SKM-1 treated with dmso at 0.1 percent for 144 hours (cell line): ENCODE measurements around the gene ACTR1B.
"Not testable (repeated sequence)": the region's sequence is repeated elsewhere in the genome, so short reads cannot be mapped to it uniquely, and the experiment has no call there.

Source experiments
- DNase-seq: peaks from one replicate; lab custom pipeline; 2025; ENCODE audit not compliant: unreplicated experiment; lab: John Stamatoyannopoulos, UW

The ACTR1B gene

GRCh38 chr2:97618939-97619827 lies 44.7 kb downstream of the ACTR1B start:
- not testable (repeated sequence) for DNase-seq

- DNase-seq: no peak
Observed at GRCh38 chr2:97617911-97618310, 45.9 kb downstream of the ACTR1B start.

DNA sequence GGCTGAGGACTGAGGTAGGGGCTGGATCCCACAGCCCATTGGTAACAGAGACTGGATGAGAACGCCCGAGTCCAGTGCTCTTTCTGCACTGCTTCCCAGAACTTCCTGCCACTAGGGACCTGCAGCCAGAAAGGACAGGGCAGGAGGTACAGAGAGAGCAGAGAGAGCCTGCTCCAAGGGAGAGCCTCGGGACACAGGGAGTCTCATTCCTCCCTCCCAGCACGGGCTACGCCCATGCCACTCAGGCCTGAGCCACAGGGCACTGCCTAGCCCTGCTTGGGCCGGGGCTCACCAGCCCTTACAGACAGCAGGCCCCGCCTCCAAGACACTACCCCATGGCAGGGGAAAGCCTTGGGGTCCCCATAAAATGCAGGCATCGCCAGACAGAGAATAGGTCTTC lies 48.1 kb downstream of the ACTR1B start:
- DNase-seq: not testable (repeated sequence)

GRCh38 chr2:97611895-97612294 lies 51.9 kb downstream of the ACTR1B start:
- DNase-seq: not testable (repeated sequence)

- DNase-seq: not testable (repeated sequence)
Observed at GRCh38 chr2:97608745-97609144, 55.1 kb downstream of the ACTR1B start.
